ENCODE data around the gene IMMP1L.

The IMMP1L gene, protein sequence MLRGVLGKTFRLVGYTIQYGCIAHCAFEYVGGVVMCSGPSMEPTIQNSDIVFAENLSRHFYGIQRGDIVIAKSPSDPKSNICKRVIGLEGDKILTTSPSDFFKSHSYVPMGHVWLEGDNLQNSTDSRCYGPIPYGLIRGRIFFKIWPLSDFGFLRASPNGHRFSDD

DNA sequence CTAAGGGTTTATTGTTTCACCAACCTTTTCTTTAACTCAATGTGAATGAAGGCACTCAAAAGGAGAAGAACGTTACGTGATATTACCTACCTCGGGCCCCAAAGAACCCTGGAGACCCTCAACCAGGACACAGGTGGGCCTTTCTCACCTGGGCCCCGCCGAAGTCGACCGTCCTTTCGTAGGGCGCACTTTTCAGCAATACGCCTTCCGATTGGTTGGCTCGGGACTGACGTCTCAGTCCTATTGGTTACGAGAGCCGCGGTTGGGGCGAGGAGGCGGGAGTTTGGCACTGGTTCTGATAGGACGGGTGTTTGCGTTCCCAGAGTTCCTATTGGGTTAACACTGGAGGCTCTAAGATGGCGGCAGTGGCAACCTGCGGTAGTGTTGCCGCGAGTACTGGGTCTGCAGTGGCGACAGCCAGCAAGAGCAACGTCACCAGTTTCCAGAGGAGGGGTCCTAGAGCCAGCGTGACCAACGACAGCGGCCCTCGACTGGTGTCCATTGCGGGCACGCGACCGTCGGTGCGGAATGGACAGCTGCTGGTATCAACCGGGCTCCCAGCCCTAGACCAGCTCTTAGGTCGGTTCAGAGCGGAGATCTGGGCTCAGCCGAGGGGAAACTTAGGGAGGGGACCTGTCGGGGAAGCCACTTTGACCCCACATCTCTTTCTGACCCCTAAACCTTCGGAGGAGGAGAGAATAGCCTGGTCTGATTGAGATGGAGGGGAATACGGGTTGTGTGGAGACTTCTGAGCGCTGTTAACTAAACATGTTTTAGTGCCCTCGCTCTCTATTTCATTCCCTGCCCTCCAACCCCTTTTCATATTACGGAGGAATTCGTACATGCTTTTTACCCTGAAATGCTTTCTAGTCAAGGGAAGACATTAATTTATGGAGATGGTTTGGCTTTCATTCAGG is at the start of gene IMMP1L, which contains the start of gene ELP4:
TSS of gene IMMP1L (minus strand) at position 194 of the 917 bp plus-strand sequence. CDS start 46,346 bp downstream, outside the sequence.
TSS of gene ELP4 (plus strand) at position 339 of the 917 bp plus-strand sequence. CDS start at position 357, 18 bp downstream.
- H3K36me3 ChIP-seq (ENCODE audit: insufficient read depth, low read length): no peaks in the 10 kb centered on the region
- peak within 1 kb of the TSS; percentile 77 to 93 for H3K4me3 ChIP-seq (ENCODE audit: low read depth in 1 of 2, low read length in 2 of 2)
- H3K9me3 ChIP-seq (ENCODE audit: low read length): no peaks in the 10 kb centered on the region
- H3K9ac ChIP-seq (ENCODE audit: low read length): peak within 1 kb of the TSS; percentile 81
- H3K4me1 ChIP-seq (ENCODE audit: insufficient read depth, low read length): peaks cover 13% of the 10 kb centered on the region
- no peaks in the 10 kb centered on the region for H3K27me3 ChIP-seq (ENCODE audit: control insufficient read depth in 1 of 2, insufficient read depth in 2 of 2, low read length in 2 of 2)
- peak within 1 kb of the TSS; percentile 71 for H3K27ac ChIP-seq (ENCODE audit: low read depth, low read length)

DNA sequence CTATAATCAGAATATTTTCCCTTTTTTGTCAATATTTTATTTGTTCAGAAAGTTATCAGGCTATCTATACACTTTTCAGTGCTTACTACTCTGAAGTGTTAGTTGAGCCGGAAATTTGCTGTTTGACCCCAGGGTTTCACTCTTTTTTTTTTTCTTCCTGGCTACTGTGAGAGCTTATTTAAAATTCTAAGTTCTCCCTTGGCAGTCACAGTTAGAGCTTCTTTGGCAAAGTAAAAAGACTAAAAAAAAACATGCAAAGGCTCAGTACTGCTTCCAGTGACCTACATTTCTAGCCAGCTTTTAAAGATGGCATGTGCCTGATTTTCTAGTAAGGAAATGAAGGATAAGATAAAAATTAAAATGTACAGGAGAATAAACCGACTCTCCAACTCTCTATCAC is 48.6 kb upstream of the IMMP1L start:
- Histone ChIP-seq H3K36me3 (ENCODE audit: insufficient read depth, low read length) (no peaks in the 10 kb centered on the region), H3K27me3 (ENCODE audit: control insufficient read depth in 1 of 2, insufficient read depth in 2 of 2, low read length in 2 of 2) (no peaks in the 10 kb centered on the region), H3K27ac (ENCODE audit: low read depth, low read length) (no peak overlapping the region), H3K4me1 (ENCODE audit: insufficient read depth, low read length) (peaks cover 5% of the 10 kb centered on the region), H3K9ac (ENCODE audit: low read length) (no peak overlapping the region), H3K4me3 (ENCODE audit: low read depth in 1 of 2, low read length in 2 of 2) (no peak overlapping the region), H3K9me3 (ENCODE audit: low read length) (no peaks in the 10 kb centered on the region)

DNA sequence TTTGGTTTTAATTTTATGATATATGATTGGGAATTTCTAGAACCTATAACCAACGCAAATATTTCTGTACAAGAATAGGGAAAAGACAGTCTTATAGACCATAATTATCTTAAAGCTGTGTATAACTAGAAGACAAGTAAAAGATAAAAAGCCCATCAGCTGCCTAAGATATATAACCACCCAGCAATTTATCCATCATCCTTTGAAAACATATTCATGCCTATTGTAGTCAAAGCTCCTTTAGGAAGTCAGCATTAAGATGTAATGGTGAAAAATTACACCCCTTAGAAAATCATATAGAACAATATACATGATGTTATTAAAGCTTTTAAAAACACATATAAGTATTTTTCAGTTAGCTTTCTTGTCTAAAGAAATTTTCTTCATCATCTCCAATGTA is 46.5 kb upstream of the IMMP1L start:
- no peaks in the 10 kb centered on the region for H3K9me3 ChIP-seq (ENCODE audit: low read length)
- peaks cover 5% of the 10 kb centered on the region for H3K4me1 ChIP-seq (ENCODE audit: insufficient read depth, low read length)
- H3K27ac ChIP-seq (ENCODE audit: low read depth, low read length): no peak overlapping the region
- H3K27me3 ChIP-seq (ENCODE audit: control insufficient read depth in 1 of 2, insufficient read depth in 2 of 2, low read length in 2 of 2): no peaks in the 10 kb centered on the region
- H3K4me3 ChIP-seq (ENCODE audit: low read depth in 1 of 2, low read length in 2 of 2): no peak overlapping the region
- no peak overlapping the region for H3K9ac ChIP-seq (ENCODE audit: low read length)
- no peaks in the 10 kb centered on the region for H3K36me3 ChIP-seq (ENCODE audit: insufficient read depth, low read length)

DNA sequence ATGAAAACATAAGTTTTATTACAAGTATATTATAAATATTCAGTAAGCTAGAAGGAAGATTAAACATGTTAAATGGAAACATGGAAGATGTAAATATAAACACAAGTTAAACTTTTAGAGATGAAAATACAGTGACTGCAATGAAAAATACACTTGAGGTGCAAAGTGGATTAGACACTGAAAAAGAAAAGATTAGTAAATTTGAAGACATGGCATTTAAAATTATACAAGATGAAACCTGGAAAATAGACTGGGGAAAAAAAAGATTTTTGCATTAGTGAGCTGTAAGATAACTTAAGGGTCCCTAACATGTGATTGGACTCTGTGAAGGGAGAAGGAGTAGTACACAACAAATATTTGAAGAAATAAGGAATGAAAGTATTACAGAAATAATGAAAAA is 33.4 kb upstream of the IMMP1L start:
- Histone ChIP-seq H3K36me3 (ENCODE audit: insufficient read depth, low read length) (peaks cover 4% of the 10 kb centered on the region), H3K4me3 (ENCODE audit: low read depth in 1 of 2, low read length in 2 of 2) (no peak overlapping the region), H3K9ac (ENCODE audit: low read length) (no peak overlapping the region), H3K27ac (ENCODE audit: low read depth, low read length) (no peak overlapping the region), H3K27me3 (ENCODE audit: control insufficient read depth in 1 of 2, insufficient read depth in 2 of 2, low read length in 2 of 2) (no peaks in the 10 kb centered on the region), H3K9me3 (ENCODE audit: low read length) (no peaks in the 10 kb centered on the region), H3K4me1 (ENCODE audit: insufficient read depth, low read length) (no peaks in the 10 kb centered on the region)

DNA sequence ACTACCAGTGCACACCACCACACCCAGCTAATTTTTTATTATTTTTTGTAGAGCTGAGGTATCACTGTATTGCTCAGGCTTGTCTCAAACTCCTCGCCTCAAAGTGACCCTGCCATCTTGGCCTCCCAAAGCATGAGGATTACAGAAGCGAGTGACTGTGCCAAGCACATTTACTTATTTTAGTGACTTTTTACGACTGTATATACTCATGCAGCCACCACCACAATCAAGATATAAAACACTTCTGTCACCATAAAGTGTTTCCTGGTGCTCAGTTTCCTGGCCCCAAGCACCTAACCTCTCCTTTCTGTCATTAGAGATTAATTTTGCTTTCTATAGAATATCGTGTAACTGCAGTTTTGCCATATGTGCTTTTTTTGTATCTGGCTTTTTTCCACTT is 26.1 kb upstream of the IMMP1L start:
- Histone ChIP-seq H3K9me3 (ENCODE audit: low read length) (no peaks in the 10 kb centered on the region), H3K4me1 (ENCODE audit: insufficient read depth, low read length) (no peaks in the 10 kb centered on the region), H3K27me3 (ENCODE audit: control insufficient read depth in 1 of 2, insufficient read depth in 2 of 2, low read length in 2 of 2) (no peaks in the 10 kb centered on the region), H3K4me3 (ENCODE audit: low read depth in 1 of 2, low read length in 2 of 2) (no peak overlapping the region), H3K27ac (ENCODE audit: low read depth, low read length) (no peak overlapping the region), H3K36me3 (ENCODE audit: insufficient read depth, low read length) (no peaks in the 10 kb centered on the region), H3K9ac (ENCODE audit: low read length) (no peak overlapping the region)

DNA sequence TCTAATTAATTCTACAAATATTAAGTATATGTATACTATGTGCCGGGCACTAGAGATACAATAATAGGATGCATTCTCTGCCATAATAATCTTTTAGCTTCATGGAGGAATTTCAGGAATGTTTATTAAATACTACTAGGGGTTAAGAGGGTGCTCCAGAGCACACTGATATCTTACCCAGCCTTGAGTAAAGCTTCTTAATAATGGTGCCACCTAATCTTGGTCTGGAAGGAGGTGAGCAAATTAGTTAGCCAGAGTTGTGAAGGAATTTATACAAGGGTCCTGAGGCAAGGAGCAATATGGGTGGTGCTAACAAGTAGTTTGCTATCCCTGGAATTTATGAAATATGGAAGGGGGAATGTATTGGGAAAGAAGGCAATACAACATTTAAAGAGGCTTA is 21.9 kb upstream of the IMMP1L start:
- H3K4me3 ChIP-seq (ENCODE audit: low read depth in 1 of 2, low read length in 2 of 2): no peak overlapping the region
- H3K4me1 ChIP-seq (ENCODE audit: insufficient read depth, low read length): no peaks in the 10 kb centered on the region
- no peak overlapping the region for H3K27ac ChIP-seq (ENCODE audit: low read depth, low read length)
- H3K9me3 ChIP-seq (ENCODE audit: low read length): no peaks in the 10 kb centered on the region
- no peaks in the 10 kb centered on the region for H3K27me3 ChIP-seq (ENCODE audit: control insufficient read depth in 1 of 2, insufficient read depth in 2 of 2, low read length in 2 of 2)
- no peaks in the 10 kb centered on the region for H3K36me3 ChIP-seq (ENCODE audit: insufficient read depth, low read length)
- no peak overlapping the region for H3K9ac ChIP-seq (ENCODE audit: low read length)

DNA sequence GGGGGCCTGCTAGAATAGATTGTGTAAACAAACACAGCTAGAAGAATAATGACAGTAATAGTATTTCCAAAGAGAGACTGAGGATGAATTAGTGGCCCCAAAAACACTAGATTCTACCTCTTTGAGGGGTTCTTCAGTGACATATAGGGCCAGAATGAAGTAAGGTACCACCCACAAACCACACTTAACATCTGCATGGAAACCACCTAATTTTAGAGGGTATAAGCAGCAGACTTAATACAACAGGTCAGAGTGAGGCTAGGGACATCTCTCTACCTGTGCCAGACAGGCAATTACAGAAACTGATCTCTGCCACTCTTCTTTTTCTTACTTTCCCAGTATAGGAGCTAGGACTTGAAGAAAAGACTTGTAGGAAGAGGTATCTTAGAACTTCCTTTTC is 20.3 kb upstream of the IMMP1L start:
- no peaks in the 10 kb centered on the region for H3K4me1 ChIP-seq (ENCODE audit: insufficient read depth, low read length)
- H3K9ac ChIP-seq (ENCODE audit: low read length): no peak overlapping the region
- H3K4me3 ChIP-seq (ENCODE audit: low read depth in 1 of 2, low read length in 2 of 2): no peak overlapping the region
- H3K36me3 ChIP-seq (ENCODE audit: insufficient read depth, low read length): no peaks in the 10 kb centered on the region
- H3K27ac ChIP-seq (ENCODE audit: low read depth, low read length): no peak overlapping the region
- H3K9me3 ChIP-seq (ENCODE audit: low read length): no peaks in the 10 kb centered on the region
- H3K27me3 ChIP-seq (ENCODE audit: control insufficient read depth in 1 of 2, insufficient read depth in 2 of 2, low read length in 2 of 2): no peaks in the 10 kb centered on the region

DNA sequence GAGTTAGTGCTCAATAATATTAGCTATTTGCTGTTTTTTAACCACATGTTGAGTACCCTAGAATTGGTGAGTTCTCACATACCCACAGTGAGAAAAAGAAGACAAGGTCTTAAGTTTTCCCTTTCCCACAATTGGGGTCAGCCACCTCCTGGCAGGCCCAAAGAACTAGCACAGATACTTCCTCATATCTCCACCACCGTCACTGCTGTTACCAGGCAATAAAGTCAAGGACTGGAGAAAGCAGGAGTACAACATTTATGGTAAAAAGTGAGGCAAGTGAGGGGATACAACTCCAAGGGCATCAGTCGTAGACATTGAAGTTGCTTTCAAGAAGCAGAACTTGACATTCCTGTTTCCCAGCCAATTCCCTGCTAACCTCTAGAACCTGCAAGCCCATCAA is 19.8 kb upstream of the IMMP1L start:
- Histone ChIP-seq H3K9me3 (ENCODE audit: low read length) (no peaks in the 10 kb centered on the region), H3K36me3 (ENCODE audit: insufficient read depth, low read length) (no peaks in the 10 kb centered on the region)

DNA sequence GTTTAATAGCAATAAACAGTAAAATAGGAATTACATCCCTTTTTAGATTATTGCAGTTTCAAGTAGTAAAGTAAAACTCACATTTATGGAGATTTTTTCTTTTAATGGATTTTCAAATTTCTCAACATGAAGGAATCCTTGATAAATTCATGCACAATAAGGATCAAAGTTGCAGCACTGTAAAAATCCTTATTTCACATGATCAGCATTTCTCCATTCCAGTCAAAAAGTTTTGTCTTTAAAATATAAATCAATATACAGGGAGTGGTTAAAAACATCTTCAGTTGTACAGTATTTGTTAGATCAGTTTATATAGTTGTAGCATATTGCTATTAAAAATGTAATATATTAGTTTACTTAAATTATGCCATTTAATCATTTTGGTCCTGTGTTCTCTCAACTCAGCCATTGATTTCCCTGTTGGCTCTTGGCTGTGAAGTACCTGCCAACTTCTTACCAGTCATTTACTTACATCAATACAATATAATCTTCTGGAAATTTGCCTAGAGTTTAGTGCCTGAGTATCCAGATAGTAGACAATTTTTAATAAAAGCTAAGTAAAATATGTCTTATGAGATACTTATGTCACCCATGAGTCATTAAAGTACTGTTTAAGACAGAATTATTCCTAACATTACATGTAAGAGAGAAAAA is 12.2 kb upstream of the IMMP1L start:
- no peak overlapping the region for H3K9ac ChIP-seq (ENCODE audit: low read length)
- no peaks in the 10 kb centered on the region for H3K9me3 ChIP-seq (ENCODE audit: low read length)
- H3K36me3 ChIP-seq (ENCODE audit: insufficient read depth, low read length): no peaks in the 10 kb centered on the region
- H3K27ac ChIP-seq (ENCODE audit: low read depth, low read length): no peak overlapping the region
- no peak overlapping the region for H3K4me3 ChIP-seq (ENCODE audit: low read depth in 1 of 2, low read length in 2 of 2)
- no peaks in the 10 kb centered on the region for H3K27me3 ChIP-seq (ENCODE audit: control insufficient read depth in 1 of 2, insufficient read depth in 2 of 2, low read length in 2 of 2)
- H3K4me1 ChIP-seq (ENCODE audit: insufficient read depth, low read length): no peaks in the 10 kb centered on the region

More for the DNA sequence above, 19.8 kb upstream of the IMMP1L start:
- no peak overlapping the region for H3K27ac ChIP-seq (ENCODE audit: low read depth, low read length)
- H3K4me1 ChIP-seq (ENCODE audit: insufficient read depth, low read length): no peaks in the 10 kb centered on the region
- no peak overlapping the region for H3K9ac ChIP-seq (ENCODE audit: low read length)
- H3K27me3 ChIP-seq (ENCODE audit: control insufficient read depth in 1 of 2, insufficient read depth in 2 of 2, low read length in 2 of 2): no peaks in the 10 kb centered on the region
- H3K4me3 ChIP-seq (ENCODE audit: low read depth in 1 of 2, low read length in 2 of 2): no peak overlapping the region

DNA sequence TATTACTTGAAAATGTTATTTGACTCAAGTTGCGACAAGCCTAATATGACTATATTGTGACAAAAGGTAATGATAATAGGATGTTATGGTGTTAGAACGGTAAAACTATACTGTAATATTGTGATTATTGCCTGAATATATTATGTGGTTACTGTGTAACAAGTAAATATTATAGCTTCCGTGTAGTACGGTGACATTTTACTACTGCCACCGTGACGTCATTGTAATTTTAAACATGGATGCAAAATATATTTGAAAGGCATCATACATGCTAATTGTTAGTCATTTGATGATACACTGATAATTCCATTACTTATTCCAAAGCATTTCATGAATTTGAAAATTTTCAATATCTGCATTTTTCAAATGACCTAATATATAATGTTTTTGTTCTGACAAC is 2.7 kb upstream of the IMMP1L start:
- no peaks in the 10 kb centered on the region for H3K9me3 ChIP-seq (ENCODE audit: low read length)
- H3K27ac ChIP-seq (ENCODE audit: low read depth, low read length): no peak overlapping the region
- no peak overlapping the region for H3K9ac ChIP-seq (ENCODE audit: low read length)
- H3K27me3 ChIP-seq (ENCODE audit: control insufficient read depth in 1 of 2, insufficient read depth in 2 of 2, low read length in 2 of 2): no peaks in the 10 kb centered on the region
- no peak overlapping the region for H3K4me3 ChIP-seq (ENCODE audit: low read depth in 1 of 2, low read length in 2 of 2)
- peaks cover 13% of the 10 kb centered on the region for H3K4me1 ChIP-seq (ENCODE audit: insufficient read depth, low read length)
- no peaks in the 10 kb centered on the region for H3K36me3 ChIP-seq (ENCODE audit: insufficient read depth, low read length)

DNA sequence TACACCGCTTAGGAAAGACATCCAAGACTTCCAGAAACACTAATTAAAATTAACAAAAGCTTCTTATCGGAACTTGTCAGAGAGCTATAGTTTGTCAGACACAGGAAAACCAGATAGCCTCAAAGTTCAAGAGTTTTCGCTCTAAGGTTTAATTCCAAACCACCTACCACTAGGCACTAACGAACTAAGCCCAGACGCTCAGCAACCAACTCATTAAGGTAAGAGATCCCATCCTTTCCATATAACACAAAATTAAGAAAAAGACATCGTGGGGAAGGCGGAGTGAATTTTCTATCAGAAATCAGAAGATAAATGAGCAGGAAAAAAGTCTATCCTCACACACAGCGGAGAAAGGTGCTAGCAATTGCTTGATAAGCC is 382 bp downstream of the IMMP1L start:
- Histone ChIP-seq H3K27me3 (ENCODE audit: control insufficient read depth in 1 of 2, insufficient read depth in 2 of 2, low read length in 2 of 2) (no peaks in the 10 kb centered on the region), H3K9ac (ENCODE audit: low read length) (peak overlapping the region; percentile 57), H3K9me3 (ENCODE audit: low read length) (no peaks in the 10 kb centered on the region), H3K36me3 (ENCODE audit: insufficient read depth, low read length) (no peaks in the 10 kb centered on the region), H3K27ac (ENCODE audit: low read depth, low read length) (peak overlapping the region; percentile 45), H3K4me1 (ENCODE audit: insufficient read depth, low read length) (peaks cover 13% of the 10 kb centered on the region), H3K4me3 (ENCODE audit: low read depth in 1 of 2, low read length in 2 of 2) (peak overlapping the region; percentile 77 to 93)
